Ascending aorta (tissue), 2 donors: ENCODE data around the gene ANKRD65. TPM values are rescaled to one million over a fixed set of nuclear protein-coding genes. Genes with fewer than 3 reads are reported as not detected.
"Not testable (repeated sequence)": the region's sequence is repeated elsewhere in the genome, so short reads cannot be mapped to it uniquely, and the experiment has no call there.

Source experiments
- DNase-seq, 2 donors: peaks; one replicate each; pipeline ENCODE4 v3.0.0-alpha.2; 2019; ENCODE audit warnings: low spot score in 2 of 2
- H3K27ac ChIP-seq, 2 donors: fragments of 200-600 bp; sonication (generic); one replicate each; pipeline ENCODE4 v1.5.1; 2016 to 2017; ENCODE audit warnings: mild to moderate bottlenecking in 1 of 2
- H3K27me3 ChIP-seq: fragments of 200-600 bp; sonication (generic); one replicate; pipeline ENCODE4 v1.5.1; 2017
- H3K36me3 ChIP-seq, 2 donors: fragments of 200-600 bp; sonication (generic); one replicate each; pipeline ENCODE4 v1.5.1; 2016
- H3K4me1 ChIP-seq, 2 donors: fragments of 200-600 bp; sonication (generic); one replicate each; pipeline ENCODE4 v1.5.1; 2016 to 2017; ENCODE audit warnings: mild to moderate bottlenecking in 1 of 2
- H3K4me3 ChIP-seq, 2 donors: fragments of 200-600 bp; sonication (generic); one replicate each; pipeline ENCODE4 v1.5.1; 2016 to 2017; ENCODE audit warnings: mild to moderate bottlenecking in 1 of 2
- H3K9me3 ChIP-seq, 2 donors: fragments of 200-600 bp; sonication (generic); one replicate each; pipeline ENCODE4 v1.5.1; 2016
- CTCF ChIP-seq, 3 experiments: fragments of 200-600 bp in 2 of 3; fragments of 450-650 bp in 1 of 3; sonication (generic) in 2 of 3; IDR thresholded peaks; one replicate each; pipeline ENCODE4 v1.5.1; 2016 to 2019; ENCODE audit warnings: antibody characterized with exemption in 3 of 3, mild to moderate bottlenecking in 1 of 3, moderate library complexity in 1 of 3
- intact Hi-C: fragments of 100-400 bp; cut with DNase I; formaldehyde crosslinking; loops from one replicate; pipeline ENCODE4 v1.15.1; 2023
- total RNA-seq: library from RNA; depleted of rRNA; stranded (reverse); fragments of >200 nt; gene quantifications from one replicate; pipeline ENCODE4 v1.1.0, GENCODE V29; 2016

The ANKRD65 gene
- total RNA-seq, 1 donor from 2014 or later, result 12.5 TPM

- Histone ChIP-seq H3K27ac (no peak overlapping the region), H3K4me1 (no peaks in the 10 kb centered on the region), H3K4me3 (no peak overlapping the region), H3K36me3 (no peaks in the 10 kb centered on the region), H3K27me3 (no peaks in the 10 kb centered on the region), H3K9me3 (no peaks in the 10 kb centered on the region)
- TF ChIP-seq CTCF (IDR thresholded peaks at IDR 0.05), result no peak
- intact Hi-C loops, result no loop called here
- DNase-seq, result no peak
Observed at GRCh38 chr1:1451696-1452364, 30.8 kb upstream of the ANKRD65 start.

GRCh38 chr1:1450616-1451015 is 29.5 kb upstream of the ANKRD65 start:
- intact Hi-C loops, H3K27ac ChIP-seq, DNase-seq, H3K4me3 ChIP-seq, H3K9me3 ChIP-seq, H3K27me3 ChIP-seq, H3K4me1 ChIP-seq, H3K36me3 ChIP-seq: not testable (repeated sequence)

GRCh38 chr1:1449099-1449739 is 28.1 kb upstream of the ANKRD65 start, which contains the start of gene ATAD3C:
TSS of gene ATAD3C (plus strand) at chr1:1449689. CDS start at chr1:1450684, 995 bp downstream.
- Histone ChIP-seq H3K27me3 (no peaks in the 10 kb centered on the region), H3K4me1 (no peaks in the 10 kb centered on the region), H3K27ac (no peak within 1 kb of the TSS), H3K4me3 (no peak within 1 kb of the TSS), H3K9me3 (no peaks in the 10 kb centered on the region), H3K36me3 (no peaks in the 10 kb centered on the region)
- TF ChIP-seq CTCF (IDR thresholded peaks at IDR 0.05), result no peak
- no peak for DNase-seq
- intact Hi-C loops, result no loop called here

GRCh38 chr1:1446631-1447030 is 25.6 kb upstream of the ANKRD65 start:
- intact Hi-C loops, H3K27me3 ChIP-seq, H3K9me3 ChIP-seq, H3K27ac ChIP-seq, H3K4me3 ChIP-seq, DNase-seq, H3K4me1 ChIP-seq, H3K36me3 ChIP-seq: not testable (repeated sequence)

GRCh38 chr1:1442069-1442770 is 21.1 kb upstream of the ANKRD65 start:
- intact Hi-C loops, result no loop called here
- DNase-seq, result no peak
- no peak overlapping the region for H3K4me3 ChIP-seq
- H3K4me1 ChIP-seq, result no peaks in the 10 kb centered on the region
- no peak overlapping the region for H3K27ac ChIP-seq
- H3K9me3 ChIP-seq, result no peaks in the 10 kb centered on the region
- H3K27me3 ChIP-seq, result no peaks in the 10 kb centered on the region
- no peaks in the 10 kb centered on the region for H3K36me3 ChIP-seq
- no peak for TF ChIP-seq CTCF (IDR thresholded peaks at IDR 0.05)

- intact Hi-C loops, result no loop called here
- Histone ChIP-seq H3K4me3 (no peak overlapping the region), H3K27me3 (no peaks in the 10 kb centered on the region), H3K9me3 (no peaks in the 10 kb centered on the region), H3K4me1 (peaks cover under 1 to 5% of the 10 kb centered on the region in 2 donors), H3K27ac (no peak overlapping the region), H3K36me3 (no peaks in the 10 kb centered on the region)
- DNase-seq, result no peak
- TF ChIP-seq CTCF (IDR thresholded peaks at IDR 0.05), result peak; percentile 64 to 79 (median 73)
Observed at GRCh38 chr1:1441002-1441888, 20.2 kb upstream of the ANKRD65 start.
